Chondrocyte (in vitro differentiated cells): ENCODE data around the gene CGB1. TPM values are rescaled to one million over a fixed set of nuclear protein-coding genes. Genes with fewer than 3 reads are reported as not detected.

Source experiments
- DNase-seq: peaks from one replicate; pipeline ENCODE4 v3.0.0; 2021; ENCODE audit warnings: mixed read lengths, low spot score
- H3K27ac Mint-ChIP-seq: one replicate; pipeline ENCODE4 v1.8.0; 2021; ENCODE audit warnings: mild to moderate bottlenecking, moderate library complexity, mixed read lengths; ENCODE audit not compliant: unreplicated experiment
- H3K27me3 Mint-ChIP-seq: 2 replicates; pipeline ENCODE4 v1.8.0; 2021; ENCODE audit warnings: low read depth, mixed read lengths
- H3K36me3 Mint-ChIP-seq: 2 replicates; pipeline ENCODE4 v1.8.0; 2021; ENCODE audit warnings: low read depth, mixed read lengths
- H3K4me1 Mint-ChIP-seq: 2 replicates; pipeline ENCODE4 v1.8.0; 2021; ENCODE audit warnings: low read depth, mild to moderate bottlenecking, mixed read lengths
- H3K4me3 Mint-ChIP-seq: one replicate; pipeline ENCODE4 v1.8.0; 2021; ENCODE audit warnings: mild to moderate bottlenecking, moderate library complexity, mixed read lengths; ENCODE audit not compliant: unreplicated experiment
- H3K9me3 Mint-ChIP-seq: 2 replicates; pipeline ENCODE4 v1.8.0; 2021; ENCODE audit warnings: low read depth, mixed read lengths
- total RNA-seq: library from RNA; stranded (reverse); gene quantifications from 3 replicates; pipeline ENCODE4 v1.2.1, GENCODE V29; 2021
- TF ChIP-seq, protein P1 (sequence below): fragments of 200-600 bp; sonication (generic); IDR thresholded peaks from 2 replicates; pipeline ENCODE4 v1.5.0; 2021; ENCODE audit warnings: antibody characterized with exemption, mild to moderate bottlenecking, moderate library complexity

Gene CGB1
- total RNA-seq, 1 donor from 2014 or later: 0.92 TPM

DNA sequence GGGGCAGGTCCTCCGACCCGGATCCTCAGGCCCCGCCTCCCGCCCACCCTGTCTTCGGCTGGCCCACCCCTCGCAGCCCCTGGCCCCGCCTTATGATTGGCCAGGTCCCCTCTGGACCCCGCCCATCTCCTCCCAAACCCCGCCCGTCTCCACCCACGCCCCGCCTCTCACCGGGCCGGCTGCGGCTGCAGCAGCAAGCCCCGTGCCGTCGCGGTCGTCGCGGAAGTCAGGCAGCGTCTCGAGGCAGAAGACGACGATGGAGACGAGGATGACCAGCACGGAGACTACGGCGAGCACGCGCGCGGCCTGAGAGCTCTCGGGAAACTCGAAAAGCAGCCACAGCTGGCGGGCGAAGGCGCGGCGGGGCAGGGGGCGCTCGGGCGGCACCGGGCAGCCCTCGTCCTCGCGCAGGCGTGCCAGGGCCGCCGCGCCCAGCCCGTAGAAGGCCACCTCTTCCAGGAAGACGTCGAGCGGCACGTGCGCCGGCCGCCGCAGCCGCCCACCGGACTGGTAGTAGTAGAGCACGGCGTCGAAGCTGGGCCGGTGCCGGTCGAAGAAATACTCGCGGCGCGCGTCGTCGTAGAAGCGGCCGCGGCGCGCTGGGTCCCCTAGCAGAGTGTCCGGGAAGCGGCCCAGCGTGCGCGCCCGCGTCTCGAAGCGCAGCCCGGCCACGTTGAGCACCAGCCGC is 35.3 kb upstream of the CGB1 start:
- Mint-ChIP-seq H3K4me3 (peak overlapping the region; percentile 33), H3K9me3 (peaks cover 6% of the 10 kb centered on the region), H3K27ac (no peak overlapping the region), H3K36me3 (peaks cover 4% of the 10 kb centered on the region), H3K4me1 (peaks cover 10% of the 10 kb centered on the region), H3K27me3 (peaks cover 16% of the 10 kb centered on the region)
- TF ChIP-seq, protein P1, sequence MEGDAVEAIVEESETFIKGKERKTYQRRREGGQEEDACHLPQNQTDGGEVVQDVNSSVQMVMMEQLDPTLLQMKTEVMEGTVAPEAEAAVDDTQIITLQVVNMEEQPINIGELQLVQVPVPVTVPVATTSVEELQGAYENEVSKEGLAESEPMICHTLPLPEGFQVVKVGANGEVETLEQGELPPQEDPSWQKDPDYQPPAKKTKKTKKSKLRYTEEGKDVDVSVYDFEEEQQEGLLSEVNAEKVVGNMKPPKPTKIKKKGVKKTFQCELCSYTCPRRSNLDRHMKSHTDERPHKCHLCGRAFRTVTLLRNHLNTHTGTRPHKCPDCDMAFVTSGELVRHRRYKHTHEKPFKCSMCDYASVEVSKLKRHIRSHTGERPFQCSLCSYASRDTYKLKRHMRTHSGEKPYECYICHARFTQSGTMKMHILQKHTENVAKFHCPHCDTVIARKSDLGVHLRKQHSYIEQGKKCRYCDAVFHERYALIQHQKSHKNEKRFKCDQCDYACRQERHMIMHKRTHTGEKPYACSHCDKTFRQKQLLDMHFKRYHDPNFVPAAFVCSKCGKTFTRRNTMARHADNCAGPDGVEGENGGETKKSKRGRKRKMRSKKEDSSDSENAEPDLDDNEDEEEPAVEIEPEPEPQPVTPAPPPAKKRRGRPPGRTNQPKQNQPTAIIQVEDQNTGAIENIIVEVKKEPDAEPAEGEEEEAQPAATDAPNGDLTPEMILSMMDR: peak; percentile 10
- DNase-seq: no peak

DNA sequence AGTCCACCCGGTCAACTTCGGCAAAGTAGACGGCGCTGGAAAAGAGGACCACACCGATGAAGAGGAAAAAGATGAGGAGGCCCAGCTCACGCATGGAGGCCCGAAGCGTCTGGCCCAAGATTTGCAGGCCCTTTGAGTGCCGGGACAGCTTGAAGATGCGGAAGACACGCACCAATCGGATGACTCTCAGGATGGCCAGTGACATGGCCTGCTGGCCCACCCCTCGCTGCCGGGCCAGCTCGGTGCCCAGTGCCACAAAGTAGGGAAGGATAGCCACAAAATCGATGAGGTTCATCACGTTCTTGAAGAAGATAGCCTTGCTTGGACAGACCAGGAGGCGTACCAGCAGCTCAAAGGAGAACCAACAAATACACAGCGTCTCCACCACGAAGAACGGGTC is 33.7 kb upstream of the CGB1 start:
- Mint-ChIP-seq H3K4me3 (no peak overlapping the region), H3K27ac (no peak overlapping the region), H3K9me3 (peaks cover 6% of the 10 kb centered on the region), H3K36me3 (peaks cover 4% of the 10 kb centered on the region), H3K27me3 (peaks cover 17% of the 10 kb centered on the region), H3K4me1 (peaks cover 13% of the 10 kb centered on the region)
- TF ChIP-seq, protein P1: no peak
- no peak for DNase-seq

DNA sequence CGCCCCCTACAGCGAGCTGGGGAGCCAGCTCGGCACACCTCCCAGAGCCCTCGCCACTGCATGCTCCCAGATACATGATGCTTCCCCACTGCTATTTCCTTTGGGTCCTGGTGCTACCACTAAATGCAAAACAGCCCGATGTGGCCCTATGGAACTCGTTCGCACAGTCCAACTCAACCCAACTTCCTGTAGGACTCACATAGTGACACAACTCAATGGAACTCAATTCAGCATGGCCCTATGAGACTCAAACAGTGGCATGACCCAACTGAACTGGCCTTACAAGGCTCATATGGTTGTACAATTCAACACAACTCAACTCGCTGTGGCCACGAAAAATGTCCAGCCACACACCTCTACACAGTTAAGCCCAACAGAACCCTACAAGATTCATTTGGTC is 32.3 kb upstream of the CGB1 start:
- Mint-ChIP-seq H3K4me3 (no peak overlapping the region), H3K27me3 (peaks cover 17% of the 10 kb centered on the region), H3K9me3 (peaks cover 6% of the 10 kb centered on the region), H3K4me1 (peaks cover 20% of the 10 kb centered on the region), H3K36me3 (peaks cover 4% of the 10 kb centered on the region), H3K27ac (no peak overlapping the region)
- TF ChIP-seq, protein P1: no peak
- DNase-seq: no peak

DNA sequence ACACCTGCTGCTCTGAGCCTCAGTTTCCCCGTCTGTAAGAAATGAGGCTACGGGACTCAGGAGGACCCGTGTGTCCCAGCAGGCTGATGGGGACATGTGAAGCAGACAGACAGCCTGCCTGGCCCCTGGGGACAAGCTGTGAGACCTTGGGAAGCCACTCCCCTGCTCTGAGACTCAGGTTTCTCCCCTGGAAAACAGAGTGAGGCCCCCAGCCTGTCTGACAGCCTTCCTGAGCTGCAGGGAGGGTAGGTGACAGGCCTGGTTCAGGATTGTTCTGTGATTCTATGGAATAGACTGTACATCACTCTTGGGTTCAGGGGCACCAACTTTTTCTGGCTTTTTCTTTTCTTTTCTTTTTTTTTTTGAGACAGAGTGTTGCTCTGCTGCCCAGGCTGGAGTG is 30.9 kb upstream of the CGB1 start:
- no peak overlapping the region for H3K4me3 Mint-ChIP-seq
- peaks cover 3% of the 10 kb centered on the region for H3K36me3 Mint-ChIP-seq
- peaks cover 7% of the 10 kb centered on the region for H3K27me3 Mint-ChIP-seq
- H3K9me3 Mint-ChIP-seq: peaks cover 6% of the 10 kb centered on the region
- DNase-seq: no peak
- no peak overlapping the region for H3K27ac Mint-ChIP-seq
- H3K4me1 Mint-ChIP-seq: peaks cover 12% of the 10 kb centered on the region
- TF ChIP-seq, protein P1: no peak

DNA sequence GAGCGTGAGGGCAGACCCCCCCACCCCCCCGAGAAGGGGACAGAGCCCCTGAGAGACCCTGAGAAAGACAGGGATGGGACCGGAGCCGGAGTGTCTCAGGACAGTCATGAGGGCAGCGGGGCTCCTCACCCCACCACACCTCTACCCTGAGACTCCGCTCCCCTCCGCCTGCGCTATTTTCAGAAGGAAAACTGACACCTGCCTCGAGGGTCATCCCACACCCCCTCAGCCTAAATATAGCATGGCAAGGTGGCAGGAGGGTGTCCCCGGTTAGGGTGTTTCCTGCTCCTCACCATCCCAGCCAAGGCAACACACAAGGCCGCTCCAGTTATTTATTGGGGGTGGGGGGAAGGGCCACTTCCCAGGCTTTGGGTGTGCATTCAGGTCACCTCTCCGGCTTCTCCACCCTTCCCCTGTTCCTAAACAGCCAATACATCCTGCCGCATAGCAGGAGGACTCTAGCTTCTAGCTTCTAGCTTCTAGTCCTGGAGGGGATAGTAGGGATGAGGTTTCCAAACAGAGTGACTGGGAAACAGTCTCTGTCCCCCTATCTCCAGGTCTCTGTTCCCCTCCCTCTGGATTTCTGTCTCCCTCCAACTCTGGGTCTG is 29.3 kb upstream of the CGB1 start:
- Mint-ChIP-seq H3K4me1 (peaks cover 12% of the 10 kb centered on the region), H3K27ac (no peak overlapping the region), H3K9me3 (peaks cover 6% of the 10 kb centered on the region), H3K4me3 (no peak overlapping the region), H3K36me3 (peaks cover 3% of the 10 kb centered on the region), H3K27me3 (peaks cover 7% of the 10 kb centered on the region)
- no peak for DNase-seq
- TF ChIP-seq, protein P1: no peak
